GM12878 (cell line): ENCODE data around the gene GFRA4. TPM values are rescaled to one million over a fixed set of nuclear protein-coding genes. Genes with fewer than 3 reads are reported as not detected.

Experiments used
- ATAC-seq: fragments of 200-7000 bp; cut with Tn5 transposase; 3 replicates; pipeline ENCODE4 v1.9.1; 2020; ENCODE audit warnings: mild to moderate bottlenecking, moderate library complexity
- BruUV-seq: library from RNA; stranded (reverse); fragments of 400-500 nt; replicated peaks from 2 replicates; lab custom pipeline; 2021; lab: Mats Ljungman, UMichigan
- CTCF ChIA-PET: fragments of 300-600 bp; sonication (Branson Sonifier 250); formaldehyde crosslinking; extraction: SDS; loops from one replicate; lab custom pipeline; 2021; ENCODE audit warnings: inconsistent platforms; lab: Yijun Ruan, JAX
- POLR2A ChIA-PET: fragments of 350-600 bp; formaldehyde crosslinking; extraction: SDS; loops from one replicate; lab custom pipeline; 2021; ENCODE audit warnings: inconsistent platforms; lab: Charles Lee
- RAD21 ChIA-PET: fragments of 300-600 bp; sonication (Branson Sonifier 250); formaldehyde crosslinking; loops from one replicate; lab custom pipeline; 2023; ENCODE audit warnings: antibody characterized with exemption; ENCODE audit not compliant: unreplicated experiment; lab: Charles Lee
- SMC1A ChIA-PET: fragments of 300-600 bp; sonication (Branson Sonifier 250); formaldehyde crosslinking; loops from one replicate; lab custom pipeline; 2023; ENCODE audit not compliant: unreplicated experiment, uncharacterized antibody; lab: Charles Lee
- DNase-seq: peaks from one replicate; pipeline ENCODE4 v3.0.0-alpha.2; 2011; ENCODE audit warnings: low read depth, low spot score
- FAIRE-seq: peaks from 3 replicates; lab custom pipeline; 2011; peaks lifted over from hg19 to GRCh38; lab: Jason Lieb, UNC
- H2AFZ ChIP-seq: 2 replicates; pipeline ENCODE4 v1.6.0; 2011; ENCODE audit warnings: low read depth, low read length, control low read depth; ENCODE audit not compliant: control insufficient read depth
- H3K27ac ChIP-seq: 2 replicates; pipeline ENCODE4 v1.5.1; 2011; ENCODE audit warnings: control low read depth; ENCODE audit not compliant: control insufficient read depth, insufficient read depth
- H3K27me3 ChIP-seq, 2 experiments: replicated peaks in 1 of 2; 2 replicates each; pipeline versions ENCODE4 v1.6.0 to v1.6.1; 2011; ENCODE audit warnings: low read length in 1 of 2; ENCODE audit not compliant: control insufficient read depth in 2 of 2, insufficient read depth in 2 of 2
- H3K36me3 ChIP-seq, 2 experiments: 2 replicates each; pipeline ENCODE4 v1.5.1; 2011; ENCODE audit warnings: low read length in 1 of 2; ENCODE audit not compliant: control insufficient read depth in 2 of 2, insufficient read depth in 2 of 2
- H3K4me1 ChIP-seq: 2 replicates; pipeline ENCODE4 v1.6.1; 2011; ENCODE audit warnings: mild to moderate bottlenecking, low read length, moderate library complexity, mixed read lengths; ENCODE audit not compliant: control insufficient read depth, insufficient read depth
- H3K4me2 ChIP-seq: 2 replicates; pipeline ENCODE4 v1.6.0; 2011; ENCODE audit warnings: control low read depth; ENCODE audit not compliant: control insufficient read depth, insufficient read depth
- H3K4me3 ChIP-seq: fragments of 200-600 bp; sonication (generic); 2 replicates; pipeline ENCODE4 v1.5.1; 2016
- H3K79me2 ChIP-seq: 2 replicates; pipeline ENCODE4 v1.6.0; 2011; ENCODE audit warnings: low read length; ENCODE audit not compliant: control insufficient read depth, insufficient read depth
- H3K9ac ChIP-seq: 2 replicates; pipeline ENCODE4 v1.8.0; 2011; ENCODE audit warnings: low read length, control low read depth, mixed read lengths; ENCODE audit not compliant: control insufficient read depth, insufficient read depth
- H3K9me3 ChIP-seq: replicated peaks from 3 replicates; pipeline ENCODE4 v1.5.1; 2011; ENCODE audit warnings: mild to moderate bottlenecking, low read length; ENCODE audit not compliant: control insufficient read depth, insufficient read depth
- H4K20me1 ChIP-seq: 2 replicates; pipeline ENCODE4 v1.6.0; 2011; ENCODE audit not compliant: control insufficient read depth, insufficient read depth
- ESRRA ChIP-seq: IDR thresholded peaks from 2 replicates; pipeline ENCODE4 v1.6.1; 2012; ENCODE audit warnings: mild to moderate bottlenecking, low read length, improper control_type of control experiment
- FOXK2 ChIP-seq: fragments of 450-650 bp; IDR thresholded peaks from 2 replicates; pipeline ENCODE4 v1.6.1; 2017; ENCODE audit warnings: mild to moderate bottlenecking, moderate library complexity
- IRF4 ChIP-seq: IDR thresholded peaks from 2 replicates; pipeline ENCODE4 v1.6.1; 2011; ENCODE audit warnings: low read depth, low read length
- MEF2B ChIP-seq: fragments of 450-650 bp; IDR thresholded peaks from 2 replicates; pipeline ENCODE4 v1.6.1; 2018; ENCODE audit warnings: mild to moderate bottlenecking, moderate library complexity; ENCODE audit not compliant: partially characterized antibody, poor library complexity, severe bottlenecking
- MTA2 ChIP-seq: fragments of 450-650 bp; IDR thresholded peaks from 2 replicates; pipeline ENCODE4 v1.6.1; 2016; ENCODE audit warnings: low read depth, mild to moderate bottlenecking, moderate library complexity
- NFIC ChIP-seq: IDR thresholded peaks from 2 replicates; pipeline ENCODE4 v1.6.1; 2012; ENCODE audit warnings: low read depth, mild to moderate bottlenecking, inconsistent platforms, low read length, moderate library complexity
- NR2C2 ChIP-seq: IDR thresholded peaks from 2 replicates; pipeline ENCODE4 v1.6.1; 2011; ENCODE audit warnings: borderline replicate concordance, low read depth; ENCODE audit not compliant: control insufficient read depth, insufficient read length
- SIX5 ChIP-seq: IDR thresholded peaks from 2 replicates; pipeline ENCODE4 v1.6.1; 2011; ENCODE audit warnings: mild to moderate bottlenecking, low read depth, low read length, moderate library complexity; ENCODE audit not compliant: severe bottlenecking
- TARDBP ChIP-seq: IDR thresholded peaks from 2 replicates; pipeline ENCODE4 v1.6.1; 2016; ENCODE audit warnings: borderline replicate concordance
- ZNF384 ChIP-seq: IDR thresholded peaks from 2 replicates; pipeline ENCODE4 v1.6.1; 2012; ENCODE audit warnings: low read depth, mild to moderate bottlenecking, low read length, improper control_type of control experiment, borderline replicate concordance
- WGBS: methylation state at CpG from one replicate; pipeline ENCODE4 v1.1.6; 2016; ENCODE audit warnings: low lambda C conversion rate; ENCODE audit not compliant: insufficient replicate concordance, insufficient coverage; ENCODE audit errors: missing lambda C conversion rate; 5-methylcytosine and 5-hydroxymethylcytosine counted together
- in situ Hi-C: fragments of 300-500 bp; cut with MboI; formaldehyde crosslinking; loops from 9 replicates; pipeline ENCODE4 v1.14.3; 2018; ENCODE audit warnings: mixed read lengths
- intact Hi-C: fragments of 100-400 bp; cut with micrococcal nuclease; formaldehyde crosslinking; loops from one replicate; pipeline ENCODE4 v1.14.2; 2022; ENCODE audit not compliant: unreplicated experiment
- polyA plus RNA-seq, 11 experiments: library from polyadenylated mRNA; depleted of rRNA in 4 of 11; unstranded in 6 of 11; stranded (reverse) in 5 of 11; fragments of >200 nt; fragmentation: Nextera tagmentation in 4 of 11; fragmentation: Illumina TruSeq in 1 of 11; extraction: Ambion mirVana in 4 of 11; extraction: Trizol in 1 of 11; gene quantifications; 1 replicate in 1 of 11; 2 replicates in 10 of 11; pipeline versions ENCODE4 v1.2.1 to v1.2.3, GENCODE V29; 2011 to 2016; ENCODE audit warnings: inconsistent platforms in 2 of 11, missing spikeins in 2 of 11, low read depth in 1 of 11
- total RNA-seq, 4 experiments: library from RNA; depleted of rRNA in 3 of 4; stranded (reverse); fragments of >200 nt in 3 of 4; fragmentation: Illumina TruSeq in 1 of 4; extraction: Trizol in 1 of 4; gene quantifications; 2 replicates each; pipeline versions ENCODE4 v1.2.1 to v1.2.3, GENCODE V29; 2013 to 2021
- TF ChIP-seq, protein P1 (sequence below): fragments of 450-650 bp; IDR thresholded peaks from 2 replicates; pipeline ENCODE4 v1.6.1; 2017; ENCODE audit warnings: mild to moderate bottlenecking, moderate library complexity
- TF ChIP-seq, protein P2 (sequence below): fragments of 450-650 bp; conservative IDR thresholded peaks from 2 replicates; pipeline ENCODE4 v1.6.1; 2017; ENCODE audit warnings: mild to moderate bottlenecking, moderate library complexity
- TF ChIP-seq, protein P3 (sequence below): fragments of 450-650 bp; IDR thresholded peaks from 2 replicates; pipeline ENCODE4 v1.6.1; 2016; ENCODE audit warnings: mild to moderate bottlenecking

The GFRA4 gene
- total and polyA plus RNA-seq, 10 of the 15 experiments (the other 5 are each of a cell fraction or from before 2014, with no cell fraction given) = 0.04 TPM; not detected in 9

DNA sequence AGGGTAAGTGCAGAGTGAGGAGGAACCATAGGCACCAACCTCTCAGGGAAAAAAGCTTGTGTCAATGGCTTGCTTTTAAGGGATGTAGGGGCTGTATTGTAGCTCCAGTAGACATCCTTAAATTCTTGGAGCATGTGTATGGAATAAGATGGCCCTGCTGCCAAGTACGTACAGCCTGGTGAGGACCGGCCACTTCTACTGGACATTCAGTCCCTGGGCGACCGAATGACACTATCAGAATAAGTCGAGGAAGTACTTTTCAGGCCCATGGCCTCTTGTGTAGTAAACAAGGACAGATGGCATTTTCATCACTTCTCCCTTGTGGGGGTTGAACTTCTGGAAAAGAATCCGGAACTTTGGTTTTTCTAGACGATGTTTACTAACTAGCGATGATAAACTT lies 32.8 kb downstream of the GFRA4 start:
- 92% methylated on average over 8 of the region's 8 CpGs for WGBS
- FAIRE-seq (no peak), ATAC-seq (no peak), DNase-seq (no peak)
- Histone ChIP-seq H4K20me1 (no peaks in the 10 kb centered on the region), H3K36me3 (peaks cover 0 to 4% of the 10 kb centered on the region in 2 experiments; a peak in 2 of 4 replicates), H3K4me3 (no peak overlapping the region), H3K4me1 (no peaks in the 10 kb centered on the region), H3K27me3 (no peaks in the 10 kb centered on the region), H2AFZ (no peak overlapping the region), H3K9ac (no peak overlapping the region), H3K4me2 (no peak overlapping the region), H3K79me2 (no peaks in the 10 kb centered on the region), H3K9me3 (no peaks in the 10 kb centered on the region), H3K27ac (no peak overlapping the region)
- intact Hi-C loops (no loop called here), in situ Hi-C loops (no loop called here)
- CTCF ChIA-PET = interaction anchor here (0.6 to 0.9 kb wide), 2 partner anchors 45 to 80 kb away, joined by 3 read pairs; no protein-coding TSS in a partner anchor
- TF ChIP-seq IRF4 (no peak), MTA2 (no peak), ESRRA (no peak), SIX5 (no peak), ZNF384 (no peak), NFIC (no peak), NR2C2 (no peak), FOXK2 (no peak), TARDBP (no peak), MEF2B (no peak)
- TF ChIP-seq, protein P1, sequence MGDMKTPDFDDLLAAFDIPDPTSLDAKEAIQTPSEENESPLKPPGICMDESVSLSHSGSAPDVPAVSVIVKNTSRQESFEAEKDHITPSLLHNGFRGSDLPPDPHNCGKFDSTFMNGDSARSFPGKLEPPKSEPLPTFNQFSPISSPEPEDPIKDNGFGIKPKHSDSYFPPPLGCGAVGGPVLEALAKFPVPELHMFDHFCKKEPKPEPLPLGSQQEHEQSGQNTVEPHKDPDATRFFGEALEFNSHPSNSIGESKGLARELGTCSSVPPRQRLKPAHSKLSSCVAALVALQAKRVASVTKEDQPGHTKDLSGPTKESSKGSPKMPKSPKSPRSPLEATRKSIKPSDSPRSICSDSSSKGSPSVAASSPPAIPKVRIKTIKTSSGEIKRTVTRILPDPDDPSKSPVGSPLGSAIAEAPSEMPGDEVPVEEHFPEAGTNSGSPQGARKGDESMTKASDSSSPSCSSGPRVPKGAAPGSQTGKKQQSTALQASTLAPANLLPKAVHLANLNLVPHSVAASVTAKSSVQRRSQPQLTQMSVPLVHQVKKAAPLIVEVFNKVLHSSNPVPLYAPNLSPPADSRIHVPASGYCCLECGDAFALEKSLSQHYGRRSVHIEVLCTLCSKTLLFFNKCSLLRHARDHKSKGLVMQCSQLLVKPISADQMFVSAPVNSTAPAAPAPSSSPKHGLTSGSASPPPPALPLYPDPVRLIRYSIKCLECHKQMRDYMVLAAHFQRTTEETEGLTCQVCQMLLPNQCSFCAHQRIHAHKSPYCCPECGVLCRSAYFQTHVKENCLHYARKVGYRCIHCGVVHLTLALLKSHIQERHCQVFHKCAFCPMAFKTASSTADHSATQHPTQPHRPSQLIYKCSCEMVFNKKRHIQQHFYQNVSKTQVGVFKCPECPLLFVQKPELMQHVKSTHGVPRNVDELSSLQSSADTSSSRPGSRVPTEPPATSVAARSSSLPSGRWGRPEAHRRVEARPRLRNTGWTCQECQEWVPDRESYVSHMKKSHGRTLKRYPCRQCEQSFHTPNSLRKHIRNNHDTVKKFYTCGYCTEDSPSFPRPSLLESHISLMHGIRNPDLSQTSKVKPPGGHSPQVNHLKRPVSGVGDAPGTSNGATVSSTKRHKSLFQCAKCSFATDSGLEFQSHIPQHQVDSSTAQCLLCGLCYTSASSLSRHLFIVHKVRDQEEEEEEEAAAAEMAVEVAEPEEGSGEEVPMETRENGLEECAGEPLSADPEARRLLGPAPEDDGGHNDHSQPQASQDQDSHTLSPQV = no peak
- TF ChIP-seq, protein P2, sequence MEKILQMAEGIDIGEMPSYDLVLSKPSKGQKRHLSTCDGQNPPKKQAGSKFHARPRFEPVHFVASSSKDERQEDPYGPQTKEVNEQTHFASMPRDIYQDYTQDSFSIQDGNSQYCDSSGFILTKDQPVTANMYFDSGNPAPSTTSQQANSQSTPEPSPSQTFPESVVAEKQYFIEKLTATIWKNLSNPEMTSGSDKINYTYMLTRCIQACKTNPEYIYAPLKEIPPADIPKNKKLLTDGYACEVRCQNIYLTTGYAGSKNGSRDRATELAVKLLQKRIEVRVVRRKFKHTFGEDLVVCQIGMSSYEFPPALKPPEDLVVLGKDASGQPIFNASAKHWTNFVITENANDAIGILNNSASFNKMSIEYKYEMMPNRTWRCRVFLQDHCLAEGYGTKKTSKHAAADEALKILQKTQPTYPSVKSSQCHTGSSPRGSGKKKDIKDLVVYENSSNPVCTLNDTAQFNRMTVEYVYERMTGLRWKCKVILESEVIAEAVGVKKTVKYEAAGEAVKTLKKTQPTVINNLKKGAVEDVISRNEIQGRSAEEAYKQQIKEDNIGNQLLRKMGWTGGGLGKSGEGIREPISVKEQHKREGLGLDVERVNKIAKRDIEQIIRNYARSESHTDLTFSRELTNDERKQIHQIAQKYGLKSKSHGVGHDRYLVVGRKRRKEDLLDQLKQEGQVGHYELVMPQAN = no peak
- TF ChIP-seq, protein P3, sequence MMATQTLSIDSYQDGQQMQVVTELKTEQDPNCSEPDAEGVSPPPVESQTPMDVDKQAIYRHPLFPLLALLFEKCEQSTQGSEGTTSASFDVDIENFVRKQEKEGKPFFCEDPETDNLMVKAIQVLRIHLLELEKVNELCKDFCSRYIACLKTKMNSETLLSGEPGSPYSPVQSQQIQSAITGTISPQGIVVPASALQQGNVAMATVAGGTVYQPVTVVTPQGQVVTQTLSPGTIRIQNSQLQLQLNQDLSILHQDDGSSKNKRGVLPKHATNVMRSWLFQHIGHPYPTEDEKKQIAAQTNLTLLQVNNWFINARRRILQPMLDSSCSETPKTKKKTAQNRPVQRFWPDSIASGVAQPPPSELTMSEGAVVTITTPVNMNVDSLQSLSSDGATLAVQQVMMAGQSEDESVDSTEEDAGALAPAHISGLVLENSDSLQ = no peak
- POLR2A ChIA-PET = no interaction called here
- BruUV-seq = no TSS peak
- SMC1A ChIA-PET = no interaction called here
- RAD21 ChIA-PET = interaction anchor here (0.6 kb wide), 1 partner anchor 322 kb away, joined by 3 read pairs; no protein-coding TSS in a partner anchor
